ENCODE measurements around the gene VPS36.
"Not testable (repeated sequence)": the region's sequence is repeated elsewhere in the genome, so short reads cannot be mapped to it uniquely, and the experiment has no call there.

VPS36 gene

GRCh38 chr13:52414051-52414450 is 36.4 kb downstream of the VPS36 start:
- no peak for TF ChIP-seq CTCF (IDR thresholded peaks at IDR 0.05; ENCODE audit: unreplicated experiment in 3 of 3)

GRCh38 chr13:52412128-52412527 is 38.3 kb downstream of the VPS36 start:
- H3K27me3 Mint-ChIP-seq (ENCODE audit: low read depth) = peaks cover 3% of the 10 kb centered on the region
- H3K4me3 Mint-ChIP-seq = no peak overlapping the region
- peak overlapping the region; percentile 32 to 83 (median 44) for H3K27ac Mint-ChIP-seq
- no peaks in the 10 kb centered on the region for H3K4me1 Mint-ChIP-seq
- peaks cover 35% of the 10 kb centered on the region for H3K36me3 Mint-ChIP-seq (ENCODE audit: low read depth)
- no peaks in the 10 kb centered on the region for H3K9me3 Mint-ChIP-seq
- TF ChIP-seq CTCF (IDR thresholded peaks at IDR 0.05; ENCODE audit: unreplicated experiment in 3 of 3) = no peak

More at GRCh38 chr13:52414051-52414450, 36.4 kb downstream of the VPS36 start:
- H3K36me3 Mint-ChIP-seq (ENCODE audit: low read depth) = peaks cover 46% of the 10 kb centered on the region
- no peaks in the 10 kb centered on the region for H3K9me3 Mint-ChIP-seq
- no peak overlapping the region for H3K4me3 Mint-ChIP-seq
- no peaks in the 10 kb centered on the region for H3K4me1 Mint-ChIP-seq
- no peak overlapping the region for H3K27ac Mint-ChIP-seq
- no peaks in the 10 kb centered on the region for H3K27me3 Mint-ChIP-seq (ENCODE audit: low read depth)

- no peak for TF ChIP-seq CTCF (IDR thresholded peaks at IDR 0.05; ENCODE audit: unreplicated experiment in 3 of 3)
- Mint-ChIP-seq H3K27me3 (ENCODE audit: low read depth) (peaks cover 6% of the 10 kb centered on the region), H3K27ac (peak overlapping the region; percentile 32 to 83 (median 44)), H3K4me3 (no peak overlapping the region), H3K36me3 (ENCODE audit: low read depth) (peaks cover 30% of the 10 kb centered on the region), H3K4me1 (no peaks in the 10 kb centered on the region), H3K9me3 (no peaks in the 10 kb centered on the region)
Observed at GRCh38 chr13:52411629-52412028, 38.8 kb downstream of the VPS36 start.

- H3K4me3 Mint-ChIP-seq, H3K4me1 Mint-ChIP-seq, H3K9me3 Mint-ChIP-seq, H3K27ac Mint-ChIP-seq: not testable (repeated sequence)
- peaks cover 12% of the 10 kb centered on the region for H3K36me3 Mint-ChIP-seq (ENCODE audit: low read depth)
- peaks cover 35% of the 10 kb centered on the region for H3K27me3 Mint-ChIP-seq (ENCODE audit: low read depth)
Observed at GRCh38 chr13:52408071-52408658, 42.3 kb downstream of the VPS36 start.

- peaks cover 42% of the 10 kb centered on the region for H3K27me3 Mint-ChIP-seq (ENCODE audit: low read depth)
- peaks cover 11% of the 10 kb centered on the region for H3K36me3 Mint-ChIP-seq (ENCODE audit: low read depth)
- H3K4me1 Mint-ChIP-seq, H3K9me3 Mint-ChIP-seq, H3K27ac Mint-ChIP-seq: not testable (repeated sequence)
- H3K4me3 Mint-ChIP-seq = peak overlapping the region; percentile 55 to 71 (median 61)
Observed at GRCh38 chr13:52407436-52407835, 43.0 kb downstream of the VPS36 start.

GRCh38 chr13:52406629-52407028 is 43.8 kb downstream of the VPS36 start:
- Mint-ChIP-seq H3K4me1 (no peaks in the 10 kb centered on the region), H3K36me3 (ENCODE audit: low read depth) (peaks cover 3% of the 10 kb centered on the region), H3K4me3 (peak overlapping the region; percentile 59 to 75 (median 65)), H3K27me3 (ENCODE audit: low read depth) (peaks cover 43% of the 10 kb centered on the region), H3K9me3 (no peaks in the 10 kb centered on the region), H3K27ac (no peak overlapping the region)
- TF ChIP-seq CTCF (IDR thresholded peaks at IDR 0.05; ENCODE audit: unreplicated experiment in 3 of 3) = no peak

- Mint-ChIP-seq H3K36me3 (ENCODE audit: low read depth) (no peaks in the 10 kb centered on the region), H3K4me1 (no peaks in the 10 kb centered on the region), H3K4me3 (peak within 1 kb of the TSS; percentile 76 to 83 (median 81)), H3K9me3 (no peaks in the 10 kb centered on the region), H3K27ac (no peak within 1 kb of the TSS), H3K27me3 (ENCODE audit: low read depth) (peaks cover 43% of the 10 kb centered on the region)
- no peak for TF ChIP-seq CTCF (IDR thresholded peaks at IDR 0.05; ENCODE audit: unreplicated experiment in 3 of 3)
Observed at GRCh38 chr13:52405767-52406494, 44.5 kb downstream of the VPS36 start, which contains the start of gene THSD1. TSS of gene THSD1 (minus strand) at chr13:52406172. CDS start at chr13:52402600, 3,572 bp downstream.
